OCI-LY7 (cell line): ENCODE data around the gene CTBP1.

ENCODE experiments used
- CTCF ChIP-seq: fragments of 200-600 bp; sonication (generic); conservative IDR thresholded peaks from 2 replicates; pipeline ENCODE4 v1.5.1; 2014; ENCODE audit warnings: mild to moderate bottlenecking, antibody characterized with exemption, low read length, moderate library complexity, mixed read lengths
- EZH2phosphoT487 ChIP-seq: fragments of 200-600 bp; sonication (generic); IDR thresholded peaks from 2 replicates; pipeline ENCODE4 v1.6.1; 2018; ENCODE audit warnings: low read depth, borderline replicate concordance, mild to moderate bottlenecking, mixed run types, antibody characterized with exemption, low read length, moderate library complexity, mixed read lengths

DNA sequence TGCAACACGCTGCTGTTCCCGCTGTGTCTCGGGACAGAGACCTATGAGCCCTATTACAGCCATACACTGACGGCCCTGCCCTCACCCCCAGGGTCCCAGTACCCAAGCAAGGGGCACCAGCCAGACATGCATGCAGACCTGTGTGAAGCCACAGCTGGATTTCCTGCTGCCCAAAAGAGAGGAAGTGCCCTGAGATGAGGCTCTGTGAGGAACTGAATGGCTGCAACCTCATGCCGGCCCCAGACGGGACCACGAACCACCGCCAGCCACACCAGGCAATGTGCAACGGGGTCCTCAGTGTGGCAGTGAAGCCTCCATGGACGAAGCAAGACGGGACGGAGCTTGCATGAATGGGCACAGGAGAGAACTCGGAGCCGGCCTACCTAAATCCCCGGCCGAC is 21.1 kb downstream of the CTBP1 start:
- TF ChIP-seq CTCF = no peak
- no peak for TF ChIP-seq EZH2phosphoT487
